HepG2 (cell line): ENCODE results near the gene ATP13A1. TPM values are rescaled to one million over a fixed set of nuclear protein-coding genes. Genes with fewer than 3 reads are reported as not detected.
A peak's percentile ranks its signal among the peaks of the same experiment; 100 is the strongest.

Experiments
- ATAC-seq: fragments of 200-7000 bp; cut with Tn5 transposase; 3 replicates; pipeline ENCODE4 v1.9.1; 2020; ENCODE audit warnings: mild to moderate bottlenecking, moderate library complexity
- BruUV-seq: library from RNA; stranded (reverse); fragments of 400-500 nt; replicated peaks from 2 replicates; lab custom pipeline; 2021; lab: Mats Ljungman, UMichigan
- CTCF ChIA-PET: fragments of 300-600 bp; formaldehyde crosslinking; extraction: SDS; loops from one replicate; lab custom pipeline; 2021; ENCODE audit warnings: low total read pairs, inconsistent platforms, low intra/inter-chr PET ratio; lab: Yijun Ruan, JAX
- POLR2A ChIA-PET: fragments of 350-600 bp; sonication (Branson Sonifier 250); formaldehyde crosslinking; loops from one replicate; lab custom pipeline; 2020; ENCODE audit warnings: antibody characterized with exemption, inconsistent platforms; lab: Yijun Ruan, JAX
- DNase-seq: peaks from one replicate; pipeline ENCODE4 v3.0.0-alpha.2; 2015; ENCODE audit warnings: low spot score
- FAIRE-seq: peaks from 3 replicates; lab custom pipeline; 2011; peaks lifted over from hg19 to GRCh38; lab: Jason Lieb, UNC
- H2AFZ ChIP-seq: one replicate; pipeline ENCODE4 v1.6.1; 2011; ENCODE audit warnings: low read length, inconsistent platforms
- H3K27ac ChIP-seq: fragments of 300-600 bp; 3 replicates; pipeline ENCODE4 v1.8.0; 2011; ENCODE audit warnings: mixed run types, mild to moderate bottlenecking, mixed read lengths, low read length, inconsistent platforms; ENCODE audit not compliant: insufficient read depth; ENCODE audit errors: extremely low read length
- H3K27me3 ChIP-seq, 2 experiments: fragments of 200-600 bp in 1 of 2; 2 replicates in 1 of 2; 3 replicates in 1 of 2; pipeline versions ENCODE4 v1.6.0 to v1.8.0; 2011; ENCODE audit warnings: low read length in 2 of 2, mild to moderate bottlenecking in 2 of 2, moderate library complexity in 2 of 2, inconsistent platforms in 1 of 2; ENCODE audit not compliant: insufficient read depth in 2 of 2, control insufficient read depth in 1 of 2
- H3K36me3 ChIP-seq, 2 experiments: fragments of 200-600 bp in 1 of 2; replicated peaks in 1 of 2; 2 replicates in 1 of 2; 3 replicates in 1 of 2; pipeline versions ENCODE4 v1.5.1 to v1.8.0; 2011; ENCODE audit warnings: low read length in 2 of 2, inconsistent platforms in 1 of 2; ENCODE audit not compliant: insufficient read depth in 2 of 2, control insufficient read depth in 1 of 2
- H3K4me1 ChIP-seq: 2 replicates; pipeline ENCODE4 v1.5.1; 2012; ENCODE audit warnings: low read length, inconsistent platforms; ENCODE audit not compliant: insufficient read depth
- H3K4me2 ChIP-seq: 2 replicates; pipeline ENCODE4 v1.6.0; 2011; ENCODE audit warnings: low read depth, low read length, inconsistent platforms
- H3K4me3 ChIP-seq, 3 experiments: fragments of 200-600 bp in 1 of 3; sonication (generic), shearing (Covaris generic) in 1 of 3; replicated peaks in 1 of 3; 2 replicates each; pipeline ENCODE4 v1.5.1; 2011 to 2016; ENCODE audit warnings: low read length in 3 of 3, inconsistent platforms in 2 of 3, low read depth in 2 of 3, mild to moderate bottlenecking in 2 of 3, control low read depth in 1 of 3, mixed read lengths in 1 of 3; ENCODE audit not compliant: insufficient read depth in 1 of 3
- H3K79me2 ChIP-seq: one replicate; pipeline ENCODE4 v1.6.1; 2011; ENCODE audit warnings: low read length, inconsistent platforms; ENCODE audit not compliant: insufficient read depth
- H3K9ac ChIP-seq: 2 replicates; pipeline ENCODE4 v1.6.0; 2011; ENCODE audit warnings: mild to moderate bottlenecking, low read depth, low read length, inconsistent platforms; ENCODE audit not compliant: insufficient read depth
- H3K9me3 ChIP-seq: 2 replicates; pipeline ENCODE4 v1.5.1; 2012; ENCODE audit warnings: mild to moderate bottlenecking, low read length
- H4K20me1 ChIP-seq: 2 replicates; pipeline ENCODE4 v1.6.0; 2011; ENCODE audit warnings: inconsistent platforms, mild to moderate bottlenecking, low read length, moderate library complexity; ENCODE audit not compliant: insufficient read depth
- JDP2 ChIP-seq: sonication (generic); formaldehyde crosslinking; IDR thresholded peaks from 2 replicates; pipeline ENCODE4 v1.8.1; 2022; ENCODE audit warnings: missing genetic modification reagents, borderline replicate concordance
- THAP9 ChIP-seq: sonication (generic); formaldehyde crosslinking; IDR thresholded peaks from 2 replicates; pipeline ENCODE4; 2020; ENCODE audit warnings: missing genetic modification reagents, mild to moderate bottlenecking, borderline replicate concordance
- ZNF230 ChIP-seq: sonication (generic); formaldehyde crosslinking; IDR thresholded peaks from 2 replicates; pipeline ENCODE4 v1.4.0; 2020; ENCODE audit warnings: mild to moderate bottlenecking, missing genetic modification reagents
- ZNF543 ChIP-seq: sonication (generic); formaldehyde crosslinking; IDR thresholded peaks from 2 replicates; pipeline ENCODE4 v1.4.0; 2020; ENCODE audit warnings: mild to moderate bottlenecking, missing genetic modification reagents
- ZNF569 ChIP-seq: sonication (generic); formaldehyde crosslinking; IDR thresholded peaks from 2 replicates; pipeline ENCODE4 v1.5.0; 2020; ENCODE audit warnings: mild to moderate bottlenecking, missing genetic modification reagents, moderate library complexity, borderline replicate concordance
- ZNF646 ChIP-seq: sonication (generic); formaldehyde crosslinking; IDR thresholded peaks from 2 replicates; pipeline ENCODE4 v1.9.0; 2021; ENCODE audit warnings: mild to moderate bottlenecking, missing genetic modification reagents
- ZNF710 ChIP-seq: sonication (generic); formaldehyde crosslinking; IDR thresholded peaks from 2 replicates; pipeline ENCODE4 v1.5.0; 2020; ENCODE audit warnings: mild to moderate bottlenecking, missing genetic modification reagents, borderline replicate concordance
- ZNF724P ChIP-seq: sonication (generic); formaldehyde crosslinking; IDR thresholded peaks from 2 replicates; pipeline ENCODE4 v1.8.0; 2022; ENCODE audit warnings: missing genetic modification reagents, borderline replicate concordance
- WGBS: methylation state at CpG from one replicate; pipeline ENCODE4 v1.1.6; 2017; ENCODE audit warnings: low lambda C conversion rate; 5-methylcytosine and 5-hydroxymethylcytosine counted together
- in situ Hi-C: cut with HindIII; loops from 2 replicates; pipeline ENCODE4 v1.10.0; 2017; ENCODE audit warnings: low pct_unique_long_range_greater_than_20kb; ENCODE audit not compliant: extremely low pct_ligation_motif_present
- intact Hi-C: fragments of 100-400 bp; cut with micrococcal nuclease; formaldehyde crosslinking; loops from one replicate; pipeline ENCODE4 v1.10.0; 2022; ENCODE audit not compliant: unreplicated experiment
- polyA plus RNA-seq, 8 experiments: library from polyadenylated mRNA; depleted of rRNA in 3 of 8; stranded (reverse) in 7 of 8; unstranded in 1 of 8; fragments of >200 nt; fragmentation: Illumina TruSeq in 4 of 8; extraction: Trizol in 4 of 8; gene quantifications; 2 replicates each; pipeline versions ENCODE4 v1.2.1 to v1.2.3, GENCODE V29; 2011 to 2016; ENCODE audit warnings: low read depth in 4 of 8, missing spikeins in 1 of 8, mixed read lengths in 1 of 8; ENCODE audit not compliant: insufficient read depth in 1 of 8
- total RNA-seq, 5 experiments: library from RNA; depleted of rRNA; stranded (reverse); fragments of >200 nt; fragmentation: Illumina TruSeq; extraction: Trizol; gene quantifications; 2 replicates each; pipeline ENCODE4 v1.2.3, GENCODE V29; 2016; ENCODE audit warnings: low read depth in 1 of 5

The ATP13A1 gene
- total and polyA plus RNA-seq, 2 of the 13 experiments (the other 11 are each of a cell fraction or from before 2014, with no cell fraction given): 23.2 to 41.7 TPM

- DNase-seq (no peak), FAIRE-seq (no peak), ATAC-seq (peak; percentile 38)
- TF ChIP-seq THAP9 (CRISPR knock-in tag) (no peak), ZNF724P (CRISPR knock-in tag) (0 out of 2 replicates have a peak, but pooled peaks have one; percentile 22), ZNF710 (CRISPR knock-in tag) (no peak), JDP2 (CRISPR knock-in tag) (no peak), ZNF543 (CRISPR knock-in tag) (0 out of 2 replicates have a peak, but pooled peaks have one; percentile 7), ZNF230 (CRISPR knock-in tag) (0 out of 2 replicates have a peak, but pooled peaks have one; percentile 13), ZNF569 (CRISPR knock-in tag) (no peak), ZNF646 (CRISPR knock-in tag) (peak; percentile 36; the same call in 1 of the 2 replicates)
- in situ Hi-C loops: loop anchor here (5.0 kb wide), 1 partner anchor 105 kb away; the partner anchor contains the start of gene CILP2
- ChIA-PET CTCF (interaction anchor here (0.8 to 2.4 kb wide), 2 partner anchors 88 to 110 kb away, joined by 3 to 23 read pairs; no protein-coding TSS in a partner anchor), POLR2A (no interaction called here)
- Histone ChIP-seq H3K36me3 (peaks cover 5 to 27% of the 10 kb centered on the region in 2 experiments; a peak in 4 of 5 replicates), H3K27me3 (no peaks in the 10 kb centered on the region), H4K20me1 (no peaks in the 10 kb centered on the region), H2AFZ (no peak overlapping the region), H3K9me3 (no peaks in the 10 kb centered on the region), H3K4me3 (peak overlapping the region; percentile 86 to 88 (median 88)), H3K9ac (peak overlapping the region; percentile 65), H3K4me1 (no peaks in the 10 kb centered on the region), H3K79me2 (no peaks in the 10 kb centered on the region), H3K27ac (no peak overlapping the region), H3K4me2 (peak overlapping the region; percentile 87)
- 23% methylated on average over 15 of the region's 16 CpGs for WGBS
- no TSS peak for BruUV-seq
- intact Hi-C loops: loop anchor here (5.0 kb wide), 1 partner anchor 110 kb away; no protein-coding TSS in a partner anchor
Observed at GRCh38 chr19:19642506-19643157, 20.8 kb downstream of the ATP13A1 start.
